Measurements from ENCODE around the gene OR4M1.
"Not testable (repeated sequence)": the region's sequence is repeated elsewhere in the genome, so short reads cannot be mapped to it uniquely, and the experiment has no call there.

DNA sequence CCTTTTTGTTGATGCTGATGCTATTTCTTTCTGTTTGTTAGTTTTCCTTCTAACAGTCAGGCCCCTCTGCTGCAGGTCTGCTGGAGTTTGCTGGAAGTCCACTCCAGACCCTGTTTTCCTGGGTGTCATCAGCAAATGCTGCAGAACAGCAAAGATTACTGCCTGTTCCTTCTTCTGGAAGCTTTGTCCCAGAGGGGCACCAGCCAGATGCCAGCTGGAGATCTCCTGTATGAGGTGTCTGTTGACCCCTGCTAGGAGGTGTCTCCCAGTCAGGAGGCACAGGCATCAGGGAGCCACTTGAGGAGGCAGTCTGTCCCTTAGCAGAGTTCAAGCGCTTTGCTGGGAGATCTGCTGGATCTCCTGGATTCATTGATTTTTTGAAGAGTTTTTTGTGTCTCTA lies 46.6 kb downstream of the OR4M1 start:
- TF ChIP-seq TAF1 (IDR thresholded peaks at IDR 0.05; ENCODE audit: low read depth, low read length); POLR2A (IDR thresholded peaks at IDR 0.05; ENCODE audit: low read depth, low read length); POLR2AphosphoS5 (IDR thresholded peaks at IDR 0.05; ENCODE audit: low read depth, low read length); SPI1 (IDR thresholded peaks at IDR 0.05; ENCODE audit: low read depth, low read length); PAX5 (IDR thresholded peaks at IDR 0.05; ENCODE audit: insufficient read depth, low read length, severe bottlenecking): not testable (repeated sequence)

Data from GM12891 (cell line).